Naive thymus-derived CD8-positive, alpha-beta T cell (primary cell): ENCODE results near the gene CKAP2L. TPM values are rescaled to one million over a fixed set of nuclear protein-coding genes. Genes with fewer than 3 reads are reported as not detected.
A peak's percentile ranks its signal among the peaks of the same experiment; 100 is the strongest.

Experiments used
- ATAC-seq, 2 donors: fragments of 150-1000 bp; cut with Tn5 transposase in 1 of 2; sonication (Bioruptor Pico), chemical (Tn5 transposase) in 1 of 2; 1 replicate in 1 of 2; 2 replicates in 1 of 2; pipeline ENCODE4 v1.10.0; 2021; ENCODE audit warnings: mild to moderate bottlenecking in 2 of 2, moderate library complexity in 2 of 2
- POLR2A ChIA-PET: fragments of 350-600 bp; sonication (Branson Sonifier 250); formaldehyde crosslinking; loops from one replicate; lab custom pipeline; 2021; ENCODE audit warnings: antibody characterized with exemption; lab: Charles Lee
- DNase-seq, 10 donors: peaks; one replicate each; pipeline versions ENCODE4 v3.0.0 to v3.0.0-alpha.2; 2020 to 2022
- H3K27ac Mint-ChIP-seq, 10 donors: one replicate each; pipeline ENCODE4 v1.8.0; 2020 to 2022; ENCODE audit warnings: mild to moderate bottlenecking in 10 of 10, mixed read lengths in 10 of 10, moderate library complexity in 4 of 10, inconsistent platforms in 1 of 10
- H3K27me3 Mint-ChIP-seq, 5 donors: one replicate each; pipeline ENCODE4 v1.8.0; 2021 to 2022; ENCODE audit warnings: mixed read lengths in 5 of 5
- H3K36me3 Mint-ChIP-seq, 3 donors: one replicate each; pipeline ENCODE4 v1.8.0; 2020 to 2022; ENCODE audit warnings: mixed read lengths in 3 of 3, mild to moderate bottlenecking in 2 of 3, inconsistent platforms in 1 of 3
- H3K4me1 Mint-ChIP-seq, 4 donors: one replicate each; pipeline ENCODE4 v1.8.0; 2021 to 2022; ENCODE audit warnings: mixed read lengths in 4 of 4
- H3K4me3 Mint-ChIP-seq, 10 donors: one replicate each; pipeline ENCODE4 v1.8.0; 2020 to 2022; ENCODE audit warnings: mild to moderate bottlenecking in 10 of 10, mixed read lengths in 10 of 10, moderate library complexity in 6 of 10, inconsistent platforms in 1 of 10
- H3K9me3 Mint-ChIP-seq, 9 donors: one replicate each; pipeline ENCODE4 v1.8.0; 2020 to 2022; ENCODE audit warnings: mixed read lengths in 9 of 9, mild to moderate bottlenecking in 3 of 9, inconsistent platforms in 1 of 9, moderate library complexity in 1 of 9
- polyA plus RNA-seq, 3 donors: library from polyadenylated mRNA; unstranded; fragments of 300-500 nt; fragmentation: Illumina TruSeq; gene quantifications; one replicate each; pipeline ENCODE4 v1.2.3, GENCODE V29; 2021
- total RNA-seq, 8 experiments: library from RNA in 2 of 8; stranded (reverse) in 2 of 8; gene quantifications; one replicate each; pipeline ENCODE4 v1.2.3 and lab custom pipeline; 2021 to 2026

Gene CKAP2L, protein sequence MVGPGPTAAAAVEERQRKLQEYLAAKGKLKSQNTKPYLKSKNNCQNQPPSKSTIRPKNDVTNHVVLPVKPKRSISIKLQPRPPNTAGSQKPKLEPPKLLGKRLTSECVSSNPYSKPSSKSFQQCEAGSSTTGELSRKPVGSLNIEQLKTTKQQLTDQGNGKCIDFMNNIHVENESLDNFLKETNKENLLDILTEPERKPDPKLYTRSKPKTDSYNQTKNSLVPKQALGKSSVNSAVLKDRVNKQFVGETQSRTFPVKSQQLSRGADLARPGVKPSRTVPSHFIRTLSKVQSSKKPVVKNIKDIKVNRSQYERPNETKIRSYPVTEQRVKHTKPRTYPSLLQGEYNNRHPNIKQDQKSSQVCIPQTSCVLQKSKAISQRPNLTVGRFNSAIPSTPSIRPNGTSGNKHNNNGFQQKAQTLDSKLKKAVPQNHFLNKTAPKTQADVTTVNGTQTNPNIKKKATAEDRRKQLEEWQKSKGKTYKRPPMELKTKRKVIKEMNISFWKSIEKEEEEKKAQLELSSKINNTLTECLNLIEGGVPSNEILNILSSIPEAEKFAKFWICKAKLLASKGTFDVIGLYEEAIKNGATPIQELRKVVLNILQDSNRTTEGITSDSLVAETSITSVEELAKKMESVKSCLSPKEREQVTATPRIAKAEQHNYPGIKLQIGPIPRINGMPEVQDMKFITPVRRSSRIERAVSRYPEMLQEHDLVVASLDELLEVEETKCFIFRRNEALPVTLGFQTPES
- total RNA-seq, result not detected
- not detected for polyA plus RNA-seq
- 0 to 3.4 (median 0.36) reads per million in 6 experiments for total RNA-seq (lab: John Stamatoyannopoulos, UW)

- POLR2A ChIA-PET, result no interaction called here
- H3K4me3 Mint-ChIP-seq, result peak within 1 kb of the TSS; percentile 86 to 97 (median 92)
Measured at GRCh38 chr2:112764071-112765044, at the start of gene CKAP2L. Gene CKAP2L (minus strand): TSS chr2:112764609. CDS start chr2:112764598, 11 bp downstream.

GRCh38 chr2:112813280-112813966 lies 49.0 kb upstream of the CKAP2L start:
- no peak for ATAC-seq
- POLR2A ChIA-PET, result no interaction called here
- Mint-ChIP-seq H3K27me3 (no peaks in the 10 kb centered on the region), H3K36me3 (peaks cover 0 to 7% (median 6%) of the 10 kb centered on the region in 3 donors), H3K4me1 (peaks cover 2 to 14% (median 10%) of the 10 kb centered on the region in 4 donors), H3K9me3 (peaks cover 0 to 8% (median 0%) of the 10 kb centered on the region in 9 donors), H3K27ac (no peak overlapping the region), H3K4me3 (no peak overlapping the region)
- no peak for DNase-seq

More at GRCh38 chr2:112764071-112765044, at the start of gene CKAP2L:
- peak; percentile 98 for ATAC-seq
- H3K27ac Mint-ChIP-seq, result peak within 1 kb of the TSS in 9 of 10 donors; percentile 13 to 89 (median 82)
- no peaks in the 10 kb centered on the region for H3K9me3 Mint-ChIP-seq
- H3K36me3 Mint-ChIP-seq, result no peaks in the 10 kb centered on the region
- peak; percentile 88 to 97 (median 94) for DNase-seq
- no peaks in the 10 kb centered on the region for H3K27me3 Mint-ChIP-seq
- H3K4me1 Mint-ChIP-seq, result peaks cover 6 to 38% (median 17%) of the 10 kb centered on the region in 4 donors

DNA sequence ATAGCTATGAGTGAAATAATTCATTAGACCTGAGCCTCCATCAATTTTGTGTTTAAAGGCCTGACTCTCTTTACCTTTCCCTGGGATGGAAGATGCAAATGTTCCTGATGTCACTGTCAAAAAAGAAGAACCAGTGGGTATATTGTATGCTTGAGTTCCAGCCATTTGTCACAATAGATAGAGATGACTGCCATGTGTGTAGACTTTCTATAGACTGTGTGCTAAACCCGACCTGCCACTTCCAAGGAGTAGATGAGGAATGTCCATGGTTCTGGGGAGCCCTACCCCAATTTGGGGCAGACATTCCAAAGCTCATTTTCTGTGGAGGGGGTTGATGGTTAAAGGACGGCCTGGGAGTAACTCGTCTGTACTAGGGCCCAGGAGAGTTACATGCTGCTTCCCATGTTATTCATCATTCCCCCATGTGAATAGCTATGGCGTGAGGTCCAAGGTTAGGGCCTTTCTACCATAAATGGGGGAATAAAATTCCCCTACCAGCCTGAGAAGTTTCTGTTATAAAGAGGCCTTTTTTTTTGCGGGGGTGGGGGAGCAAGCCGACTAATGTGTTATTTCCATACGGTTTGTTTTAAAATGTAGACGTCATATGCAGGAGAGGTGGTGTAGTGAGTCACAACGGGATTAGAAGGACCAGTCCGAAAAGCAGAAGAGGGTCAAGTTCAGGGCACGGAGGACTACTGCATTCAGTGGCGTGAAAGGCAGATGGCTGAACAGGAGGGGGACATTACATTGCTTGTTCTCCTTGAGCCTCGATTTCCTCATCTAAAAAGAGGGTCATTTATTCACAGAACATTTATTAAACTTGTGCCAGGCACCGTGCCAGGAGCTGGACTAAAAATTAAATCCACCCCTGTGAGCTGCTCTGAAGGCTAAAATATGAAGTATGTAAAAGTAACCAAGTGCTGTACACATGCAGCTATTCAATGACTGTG lies 48.2 kb upstream of the CKAP2L start:
- no peak for ATAC-seq
- Mint-ChIP-seq H3K4me1 (peaks cover 2 to 14% (median 10%) of the 10 kb centered on the region in 4 donors), H3K4me3 (no peak overlapping the region), H3K9me3 (peaks cover 1 to 12% (median 3%) of the 10 kb centered on the region in 9 donors), H3K27ac (peak overlapping the region in 1 of 10 donors; percentile 39), H3K36me3 (peaks cover 0 to 9% (median 7%) of the 10 kb centered on the region in 3 donors), H3K27me3 (no peaks in the 10 kb centered on the region)
- DNase-seq, result no peak
- POLR2A ChIA-PET, result no interaction called here

DNA sequence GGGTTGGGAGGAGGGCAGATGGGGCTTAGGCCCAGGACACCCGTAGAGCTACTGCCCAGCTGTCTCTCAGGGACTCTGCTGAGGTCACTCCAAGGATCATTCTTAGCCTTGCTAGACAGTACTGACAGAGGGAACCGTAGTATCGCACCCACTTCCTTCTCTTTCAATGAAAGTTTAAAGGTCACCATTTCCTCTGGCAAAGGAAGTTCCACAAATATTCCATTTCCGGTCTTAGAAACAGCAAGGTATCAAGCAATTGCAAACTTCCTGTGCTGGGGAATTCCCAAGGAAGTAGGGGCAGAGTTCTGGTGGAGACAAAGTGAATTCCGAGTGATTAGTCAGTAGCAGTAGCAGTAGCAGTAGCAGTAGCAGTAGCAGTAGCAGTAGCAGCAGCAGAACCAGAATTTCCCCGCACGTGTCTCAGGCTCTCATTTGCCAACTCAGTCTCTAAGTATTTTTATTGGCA lies 47.5 kb upstream of the CKAP2L start:
- DNase-seq (no peak), ATAC-seq (no peak)
- Mint-ChIP-seq H3K27me3 (no peaks in the 10 kb centered on the region), H3K4me1 (peaks cover 2 to 14% (median 10%) of the 10 kb centered on the region in 4 donors), H3K9me3 (peaks cover 3 to 18% (median 8%) of the 10 kb centered on the region in 9 donors), H3K36me3 (peaks cover 0 to 14% (median 10%) of the 10 kb centered on the region in 3 donors), H3K4me3 (no peak overlapping the region), H3K27ac (peak overlapping the region in 1 of 10 donors; percentile 66)
- POLR2A ChIA-PET, result no interaction called here

- peaks cover 3 to 18% (median 8%) of the 10 kb centered on the region in 9 donors for H3K9me3 Mint-ChIP-seq
- DNase-seq (no peak), ATAC-seq (no peak)
- peak overlapping the region in 2 of 10 donors; percentile 2 to 34 for H3K27ac Mint-ChIP-seq
- peak overlapping the region in 1 of 10 donors; percentile 39 for H3K4me3 Mint-ChIP-seq
- peaks cover 2 to 14% (median 10%) of the 10 kb centered on the region in 4 donors for H3K4me1 Mint-ChIP-seq
- POLR2A ChIA-PET, result no interaction called here
- H3K27me3 Mint-ChIP-seq, result no peaks in the 10 kb centered on the region
- H3K36me3 Mint-ChIP-seq, result peaks cover 0 to 14% (median 10%) of the 10 kb centered on the region in 3 donors
Measured at GRCh38 chr2:112811276-112811831, 46.9 kb upstream of the CKAP2L start.

DNA sequence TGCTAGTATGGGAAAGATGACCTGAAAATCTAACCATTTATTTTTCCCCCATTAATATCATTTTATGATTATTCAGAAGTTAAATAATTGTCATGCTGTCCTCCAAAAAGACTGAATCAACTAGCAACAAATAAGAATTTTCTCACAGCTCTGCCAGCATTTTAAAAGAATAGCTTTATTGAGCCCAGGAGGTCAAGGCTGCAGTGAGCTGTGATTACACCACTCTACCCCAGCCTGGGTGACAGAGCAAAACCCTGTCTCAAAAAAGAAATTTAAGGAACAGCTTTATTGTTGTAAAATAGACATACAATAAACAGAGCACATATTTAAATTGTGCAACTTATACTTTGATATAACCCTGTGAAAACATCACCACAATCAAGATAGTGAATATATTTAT lies 44.7 kb upstream of the CKAP2L start:
- ATAC-seq (no peak), DNase-seq (no peak)
- no peaks in the 10 kb centered on the region for H3K27me3 Mint-ChIP-seq
- H3K36me3 Mint-ChIP-seq, result peaks cover 0 to 14% (median 10%) of the 10 kb centered on the region in 3 donors
- H3K9me3 Mint-ChIP-seq, result peaks cover 3 to 18% (median 8%) of the 10 kb centered on the region in 9 donors
- H3K4me1 Mint-ChIP-seq, result peaks cover 2 to 14% (median 10%) of the 10 kb centered on the region in 4 donors
- no peak overlapping the region for H3K27ac Mint-ChIP-seq
- POLR2A ChIA-PET, result no interaction called here
- no peak overlapping the region for H3K4me3 Mint-ChIP-seq

DNA sequence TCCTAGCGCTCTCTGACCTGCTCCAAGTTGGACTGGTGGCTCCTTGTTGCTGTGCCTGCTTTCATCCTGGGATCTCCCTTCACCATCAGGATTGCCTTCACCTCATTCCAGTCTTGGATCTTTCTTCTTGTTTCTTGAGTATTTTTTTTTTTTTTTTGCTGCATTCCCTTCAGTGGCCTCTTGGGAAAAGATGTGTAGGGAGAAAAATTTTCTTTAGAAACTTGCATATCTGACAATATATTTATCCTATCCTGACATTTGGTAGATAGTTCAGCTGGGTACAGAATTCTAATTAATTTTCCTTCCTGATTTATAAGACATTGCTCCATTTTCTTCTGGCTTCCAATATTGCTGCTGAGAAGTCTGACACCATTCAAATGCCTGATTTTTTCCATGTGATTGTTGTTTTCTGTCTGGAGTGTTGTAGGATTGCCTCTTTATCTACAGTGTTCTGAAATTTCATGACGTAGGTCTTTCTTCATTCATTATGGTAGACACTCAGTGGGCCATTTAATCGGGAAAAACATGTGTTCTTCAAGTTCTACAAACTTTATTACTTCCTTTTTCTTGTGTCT lies 42.9 kb upstream of the CKAP2L start:
- DNase-seq (no peak), ATAC-seq (no peak)
- peaks cover 3 to 18% (median 8%) of the 10 kb centered on the region in 9 donors for H3K9me3 Mint-ChIP-seq
- H3K27me3 Mint-ChIP-seq, result no peaks in the 10 kb centered on the region
- peaks cover 2 to 11% (median 7%) of the 10 kb centered on the region in 4 donors for H3K4me1 Mint-ChIP-seq
- no peak overlapping the region for H3K27ac Mint-ChIP-seq
- POLR2A ChIA-PET, result no interaction called here
- H3K4me3 Mint-ChIP-seq, result no peak overlapping the region
- H3K36me3 Mint-ChIP-seq, result peaks cover 0 to 14% (median 10%) of the 10 kb centered on the region in 3 donors

DNA sequence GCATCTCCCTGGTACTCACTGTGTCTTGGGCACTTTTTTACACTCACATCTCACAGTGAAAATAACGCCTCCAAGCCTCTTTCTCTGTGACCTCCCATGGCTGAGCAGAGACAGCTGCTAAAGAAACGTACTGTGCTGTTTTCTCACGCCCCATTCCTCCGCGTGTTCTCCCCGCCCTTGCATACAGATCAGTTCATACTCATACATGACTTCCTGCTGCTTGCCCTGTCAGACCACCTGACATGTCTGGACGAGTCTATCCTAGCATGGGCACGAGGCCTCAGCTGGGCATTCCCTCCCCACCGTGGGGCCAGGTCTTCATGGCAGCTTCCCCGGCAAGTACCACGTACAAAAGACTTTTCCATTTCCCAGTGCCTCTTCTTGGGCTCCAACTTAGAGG lies 41.1 kb upstream of the CKAP2L start:
- POLR2A ChIA-PET, result no interaction called here
- ATAC-seq (no peak), DNase-seq (no peak)
- Mint-ChIP-seq H3K27ac (no peak overlapping the region), H3K9me3 (peaks cover 3 to 18% (median 8%) of the 10 kb centered on the region in 9 donors), H3K4me1 (no peaks in the 10 kb centered on the region), H3K4me3 (no peak overlapping the region), H3K36me3 (peaks cover 0 to 14% (median 6%) of the 10 kb centered on the region in 3 donors), H3K27me3 (no peaks in the 10 kb centered on the region)

DNA sequence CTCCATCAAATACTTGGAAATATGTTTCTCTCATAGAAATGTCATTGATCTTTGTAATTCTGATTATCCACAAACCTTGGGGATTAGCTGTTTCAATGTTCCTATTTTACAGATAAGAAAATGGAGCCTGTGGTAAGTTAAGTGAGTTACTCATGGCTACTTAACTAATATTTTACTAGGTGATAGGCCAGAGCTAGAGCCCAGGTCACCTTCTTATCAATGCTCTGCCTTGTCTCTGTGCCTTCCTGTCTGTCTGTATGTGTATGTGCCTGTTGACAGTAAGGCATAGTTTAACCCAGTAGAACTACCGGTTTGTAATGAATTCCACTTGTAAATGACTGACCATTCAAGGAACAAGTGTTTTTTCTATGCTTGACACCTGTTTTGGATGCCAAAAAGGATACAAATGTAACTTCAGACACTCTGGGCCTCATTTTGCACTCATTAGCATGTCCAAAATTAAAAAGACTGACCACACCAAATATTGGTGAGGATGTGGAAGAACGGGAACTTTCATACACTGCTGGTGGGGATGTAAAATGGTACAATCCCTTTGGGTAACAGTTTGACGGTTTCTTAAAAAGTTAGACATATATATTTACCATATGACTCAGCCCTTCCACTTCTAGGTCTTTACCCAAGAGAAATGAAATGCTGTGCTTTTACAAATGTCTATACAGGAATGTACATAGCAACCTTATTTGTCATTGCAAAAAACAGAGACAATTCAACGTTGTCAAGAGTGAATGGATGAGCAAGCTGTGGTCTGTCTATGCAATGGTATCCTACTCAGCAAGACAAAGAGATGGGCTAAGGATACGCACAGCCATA lies 39.5 kb upstream of the CKAP2L start:
- H3K9me3 Mint-ChIP-seq, result peaks cover 3 to 15% (median 8%) of the 10 kb centered on the region in 9 donors
- no peak for ATAC-seq

More for the DNA sequence above, 39.5 kb upstream of the CKAP2L start:
- H3K36me3 Mint-ChIP-seq, result peaks cover 0 to 12% (median 4%) of the 10 kb centered on the region in 3 donors
- DNase-seq, result no peak
- no peaks in the 10 kb centered on the region for H3K27me3 Mint-ChIP-seq
- H3K4me1 Mint-ChIP-seq, result peaks cover 0 to 2% (median 0%) of the 10 kb centered on the region in 4 donors
- H3K4me3 Mint-ChIP-seq, result no peak overlapping the region
- POLR2A ChIA-PET, result no interaction called here
- H3K27ac Mint-ChIP-seq, result no peak overlapping the region
